GM23248 (cell line): ENCODE results near the gene STIM2.

ENCODE experiments used
- EZH2 ChIP-seq: fragments of 200-600 bp; sonication (generic); IDR thresholded peaks from 2 replicates; pipeline ENCODE4 v1.6.1; 2018; ENCODE audit warnings: antibody characterized with exemption, mild to moderate bottlenecking; ENCODE audit not compliant: insufficient read depth, poor library complexity, severe bottlenecking
- EZH2phosphoT487 ChIP-seq: fragments of 200-600 bp; sonication (generic); IDR thresholded peaks from 2 replicates; pipeline ENCODE4 v1.6.1; 2018; ENCODE audit warnings: antibody characterized with exemption, moderate library complexity, mild to moderate bottlenecking, low read depth; ENCODE audit not compliant: insufficient read depth

GRCh38 chr4:26826721-26827120 lies 33.9 kb upstream of the STIM2 start:
- TF ChIP-seq EZH2, result no peak
- no peak for TF ChIP-seq EZH2phosphoT487
